Mesodermal cell (in vitro differentiated cells): ENCODE measurements around the gene SPAST.
"Not testable (repeated sequence)": the region's sequence is repeated elsewhere in the genome, so short reads cannot be mapped to it uniquely, and the experiment has no call there.

Source experiments
- H3K27ac ChIP-seq: 2 replicates; pipeline ENCODE4 v1.7.0; 2013; ENCODE audit warnings: mild to moderate bottlenecking, low read depth, low read length, moderate library complexity; ENCODE audit not compliant: severe bottlenecking
- H3K36me3 ChIP-seq: 2 replicates; pipeline ENCODE4 v1.7.1; 2013; ENCODE audit warnings: mild to moderate bottlenecking, low read length, moderate library complexity; ENCODE audit not compliant: control insufficient read depth, insufficient read depth
- H3K4me1 ChIP-seq: one replicate; pipeline ENCODE4 v1.7.1; 2013; ENCODE audit warnings: mild to moderate bottlenecking, low read length; ENCODE audit not compliant: insufficient read depth, control insufficient read depth, poor library complexity, severe bottlenecking
- H3K4me3 ChIP-seq: 2 replicates; pipeline ENCODE4 v1.7.0; 2013; ENCODE audit warnings: low read length, control low read depth, mild to moderate bottlenecking; ENCODE audit not compliant: insufficient read depth, poor library complexity, severe bottlenecking; ENCODE audit errors: extremely low read depth
- H3K9me3 ChIP-seq: 2 replicates; pipeline ENCODE4 v1.7.1; 2013; ENCODE audit warnings: mild to moderate bottlenecking, low read length, moderate library complexity; ENCODE audit not compliant: control insufficient read depth
- WGBS, 2 experiments: methylation state at CpG; one replicate each; pipeline ENCODE4 v1.1.5; 2013; ENCODE audit warnings: missing lambda C conversion rate in 2 of 2; ENCODE audit not compliant: insufficient coverage in 2 of 2; 5-methylcytosine and 5-hydroxymethylcytosine counted together

SPAST gene

DNA sequence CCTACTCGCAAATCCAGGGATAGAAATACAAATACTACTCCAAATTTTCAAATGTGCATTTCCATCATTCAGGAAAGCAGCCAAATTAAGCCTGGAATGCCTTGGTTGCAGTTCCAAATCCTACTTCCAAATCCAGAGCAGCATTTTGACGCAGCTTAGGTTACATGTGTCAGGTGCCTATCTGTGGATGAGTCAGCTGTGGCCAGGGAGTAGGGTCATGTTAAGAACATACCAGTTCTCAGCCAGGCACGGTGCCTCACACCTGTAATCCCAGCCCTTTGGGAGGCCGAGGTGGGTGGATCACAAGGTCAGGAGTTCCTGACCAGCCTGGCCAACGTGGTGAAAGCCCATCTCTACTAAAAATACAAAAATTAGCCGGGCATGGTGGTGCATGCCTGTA lies 119.3 kb downstream of the SPAST start:
- H3K9me3 ChIP-seq = no peaks in the 10 kb centered on the region
- H3K4me1 ChIP-seq = no peaks in the 10 kb centered on the region
- H3K36me3 ChIP-seq = peaks cover 60% of the 10 kb centered on the region
- H3K4me3 ChIP-seq = no peak overlapping the region
- no peak overlapping the region for H3K27ac ChIP-seq
- 94 to 96% methylated on average over 3 to 5 of the region's 6 CpGs for WGBS, 2 experiments

DNA sequence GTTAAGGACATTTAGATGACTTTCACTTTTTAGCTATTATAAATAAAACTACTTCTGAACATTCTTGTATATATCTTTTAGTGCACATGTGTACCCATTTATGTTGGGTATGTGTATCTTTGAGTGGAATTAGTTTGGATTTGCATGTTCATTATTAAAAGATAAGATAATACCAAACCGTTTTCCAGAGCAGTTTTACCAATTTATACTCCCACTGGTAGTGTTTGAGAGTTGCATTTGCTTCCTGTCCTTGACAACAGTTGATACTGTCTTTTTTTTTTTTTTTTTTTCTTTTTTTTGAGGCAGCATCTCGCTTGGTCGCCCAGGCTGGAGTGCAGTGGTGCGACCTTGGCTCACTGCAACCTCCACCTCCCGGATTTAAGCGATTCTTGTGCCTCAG lies 125.7 kb downstream of the SPAST start:
- Histone ChIP-seq H3K9me3 (no peaks in the 10 kb centered on the region), H3K27ac (no peak overlapping the region), H3K36me3 (peaks cover 48% of the 10 kb centered on the region), H3K4me3 (no peak overlapping the region), H3K4me1 (no peaks in the 10 kb centered on the region)
- WGBS, 2 experiments = 100% methylated on average over 3 of the region's 6 CpGs; no CpG with 5 or more reads in 1 of the 2 experiments

DNA sequence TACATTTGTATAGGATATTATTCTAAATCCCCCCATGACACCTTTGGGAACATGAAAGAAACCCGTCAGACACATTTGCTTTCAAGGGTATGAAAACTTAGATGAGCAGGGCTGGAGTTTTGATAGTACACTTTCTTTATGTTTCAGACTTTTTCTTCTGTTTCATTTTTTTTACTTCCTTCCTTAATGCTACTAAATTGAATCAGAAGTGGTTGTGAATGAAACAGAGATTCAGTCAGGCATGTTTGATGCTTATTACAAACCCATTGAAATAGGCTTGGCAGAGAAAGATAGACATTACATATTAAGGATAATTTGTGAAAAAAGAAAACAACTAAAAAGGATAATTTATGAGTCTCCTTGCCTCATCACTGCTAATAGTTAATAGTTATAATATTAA lies 129.1 kb downstream of the SPAST start:
- H3K36me3 ChIP-seq = peaks cover 35% of the 10 kb centered on the region
- no peak overlapping the region for H3K27ac ChIP-seq
- no peak overlapping the region for H3K4me3 ChIP-seq
- no peaks in the 10 kb centered on the region for H3K4me1 ChIP-seq
- no CpG with 5 or more reads among the region's 1 CpG for WGBS, 2 experiments
- H3K9me3 ChIP-seq = no peaks in the 10 kb centered on the region

DNA sequence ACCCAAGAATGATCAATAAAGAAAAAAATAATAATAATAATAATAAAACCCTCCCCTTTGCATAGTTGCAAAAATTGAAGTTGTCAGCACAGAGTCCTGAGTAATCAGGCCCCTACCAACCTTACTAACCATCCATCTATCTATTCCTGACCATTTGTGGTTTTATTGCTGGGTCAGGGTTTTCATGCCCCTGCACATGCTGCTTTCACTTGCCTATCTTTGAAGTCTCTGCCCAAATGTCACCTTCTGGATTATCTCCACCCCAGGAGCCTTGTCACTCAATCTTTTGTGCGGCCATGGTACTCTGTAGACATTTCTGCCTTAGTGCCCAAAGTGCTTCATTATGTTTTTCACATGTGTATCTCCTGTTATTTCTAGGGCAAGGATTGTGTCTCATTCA lies 137.5 kb downstream of the SPAST start:
- Histone ChIP-seq H3K4me1 (no peaks in the 10 kb centered on the region), H3K9me3 (no peaks in the 10 kb centered on the region), H3K36me3 (peaks cover 52% of the 10 kb centered on the region), H3K27ac (no peak overlapping the region), H3K4me3 (no peak overlapping the region)
- WGBS, 2 experiments = 80 to 100% methylated on average over 1 of the region's 1 CpG

DNA sequence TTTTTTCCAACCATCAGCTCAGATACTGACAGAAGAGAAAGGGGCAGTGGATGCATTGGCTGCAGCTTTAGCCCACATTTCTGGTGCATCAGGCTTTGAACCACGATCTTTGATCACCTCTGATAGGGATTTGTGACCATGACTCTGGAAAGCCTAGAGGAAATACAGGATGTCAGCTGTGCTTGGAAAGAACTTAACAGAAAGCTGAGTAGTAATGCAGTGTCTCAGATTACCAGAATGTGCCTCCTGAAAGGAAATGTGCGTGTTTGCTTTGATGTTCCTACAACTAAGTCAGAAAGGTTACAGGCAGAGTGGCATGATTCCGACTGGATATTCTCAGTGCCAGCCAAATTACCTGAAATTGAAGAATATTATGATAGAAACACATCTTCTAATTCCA lies 140.1 kb downstream of the SPAST start:
- peaks cover 34% of the 10 kb centered on the region for H3K36me3 ChIP-seq
- H3K4me3 ChIP-seq, H3K9me3 ChIP-seq, H3K4me1 ChIP-seq, H3K27ac ChIP-seq: not testable (repeated sequence)
- 100% methylated on average over 2 of the region's 3 CpGs for WGBS, 2 experiments
